Astrocyte of the spinal cord (primary cell): ENCODE data around the gene GDPGP1.

Source experiments
- DNase-seq: peaks from one replicate; pipeline ENCODE4 v3.0.0; 2011; ENCODE audit warnings: low read depth, low spot score
- H3K4me3 ChIP-seq: 2 replicates; pipeline ENCODE4 v1.5.1; 2011; ENCODE audit warnings: low read depth, mild to moderate bottlenecking, low read length, moderate library complexity
- in situ Hi-C: cut with HindIII; loops from 2 replicates; pipeline ENCODE4 v1.10.0; 2017; ENCODE audit warnings: low sequenced_read_pairs
- TF ChIP-seq, protein P1 (sequence below): IDR thresholded peaks from 2 replicates; pipeline ENCODE4 v1.5.1; 2012; ENCODE audit warnings: low read depth, mild to moderate bottlenecking, low read length, inconsistent platforms

The GDPGP1 gene

DNA sequence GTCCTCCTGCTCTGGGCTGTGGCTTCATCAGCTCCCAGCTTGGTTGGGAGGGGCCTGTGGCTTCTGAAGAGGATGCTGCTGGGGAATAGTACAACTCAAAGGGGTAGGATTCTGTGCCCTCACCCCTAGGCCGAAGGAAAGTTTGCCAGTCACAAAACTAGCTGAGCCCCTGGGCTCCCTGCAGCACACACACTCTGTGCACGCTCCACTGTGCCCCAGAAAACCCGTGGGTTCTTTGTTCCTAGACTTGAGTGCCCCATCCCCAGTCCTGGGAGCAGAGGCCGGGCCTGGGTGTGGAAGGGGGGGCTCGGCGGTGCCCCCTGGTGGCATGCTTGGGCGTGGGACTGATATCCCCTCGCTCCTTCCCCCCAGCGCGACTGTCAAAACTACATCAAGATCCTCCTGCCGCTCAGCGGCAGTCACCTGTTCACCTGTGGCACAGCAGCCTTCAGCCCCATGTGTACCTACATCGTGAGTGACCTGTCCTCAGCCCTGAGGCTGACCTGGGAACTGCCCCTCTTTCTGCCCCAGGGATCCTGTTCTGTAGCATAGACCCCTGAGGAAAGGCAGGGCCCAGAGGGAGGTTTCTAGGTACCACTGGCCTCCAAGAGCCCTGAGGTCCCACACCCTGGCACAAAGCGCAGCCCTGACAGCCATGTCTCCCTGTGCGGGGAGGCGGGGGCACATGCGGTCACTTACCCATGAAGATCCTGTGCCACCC is 14.4 kb upstream of the GDPGP1 start:
- in situ Hi-C loops = no loop called here
- H3K4me3 ChIP-seq = no peak overlapping the region
- TF ChIP-seq, protein P1, sequence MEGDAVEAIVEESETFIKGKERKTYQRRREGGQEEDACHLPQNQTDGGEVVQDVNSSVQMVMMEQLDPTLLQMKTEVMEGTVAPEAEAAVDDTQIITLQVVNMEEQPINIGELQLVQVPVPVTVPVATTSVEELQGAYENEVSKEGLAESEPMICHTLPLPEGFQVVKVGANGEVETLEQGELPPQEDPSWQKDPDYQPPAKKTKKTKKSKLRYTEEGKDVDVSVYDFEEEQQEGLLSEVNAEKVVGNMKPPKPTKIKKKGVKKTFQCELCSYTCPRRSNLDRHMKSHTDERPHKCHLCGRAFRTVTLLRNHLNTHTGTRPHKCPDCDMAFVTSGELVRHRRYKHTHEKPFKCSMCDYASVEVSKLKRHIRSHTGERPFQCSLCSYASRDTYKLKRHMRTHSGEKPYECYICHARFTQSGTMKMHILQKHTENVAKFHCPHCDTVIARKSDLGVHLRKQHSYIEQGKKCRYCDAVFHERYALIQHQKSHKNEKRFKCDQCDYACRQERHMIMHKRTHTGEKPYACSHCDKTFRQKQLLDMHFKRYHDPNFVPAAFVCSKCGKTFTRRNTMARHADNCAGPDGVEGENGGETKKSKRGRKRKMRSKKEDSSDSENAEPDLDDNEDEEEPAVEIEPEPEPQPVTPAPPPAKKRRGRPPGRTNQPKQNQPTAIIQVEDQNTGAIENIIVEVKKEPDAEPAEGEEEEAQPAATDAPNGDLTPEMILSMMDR = peak; percentile 82
- DNase-seq = no peak

GRCh38 chr15:90221246-90221900 is 12.6 kb upstream of the GDPGP1 start:
- DNase-seq = peak; percentile 74
- TF ChIP-seq, protein P1 = peak; percentile 88
- in situ Hi-C loops = no loop called here
- no peak overlapping the region for H3K4me3 ChIP-seq

GRCh38 chr15:90222547-90222946 is 11.5 kb upstream of the GDPGP1 start:
- DNase-seq = no peak
- H3K4me3 ChIP-seq = no peak overlapping the region
- TF ChIP-seq, protein P1 = no peak
- in situ Hi-C loops = no loop called here

DNA sequence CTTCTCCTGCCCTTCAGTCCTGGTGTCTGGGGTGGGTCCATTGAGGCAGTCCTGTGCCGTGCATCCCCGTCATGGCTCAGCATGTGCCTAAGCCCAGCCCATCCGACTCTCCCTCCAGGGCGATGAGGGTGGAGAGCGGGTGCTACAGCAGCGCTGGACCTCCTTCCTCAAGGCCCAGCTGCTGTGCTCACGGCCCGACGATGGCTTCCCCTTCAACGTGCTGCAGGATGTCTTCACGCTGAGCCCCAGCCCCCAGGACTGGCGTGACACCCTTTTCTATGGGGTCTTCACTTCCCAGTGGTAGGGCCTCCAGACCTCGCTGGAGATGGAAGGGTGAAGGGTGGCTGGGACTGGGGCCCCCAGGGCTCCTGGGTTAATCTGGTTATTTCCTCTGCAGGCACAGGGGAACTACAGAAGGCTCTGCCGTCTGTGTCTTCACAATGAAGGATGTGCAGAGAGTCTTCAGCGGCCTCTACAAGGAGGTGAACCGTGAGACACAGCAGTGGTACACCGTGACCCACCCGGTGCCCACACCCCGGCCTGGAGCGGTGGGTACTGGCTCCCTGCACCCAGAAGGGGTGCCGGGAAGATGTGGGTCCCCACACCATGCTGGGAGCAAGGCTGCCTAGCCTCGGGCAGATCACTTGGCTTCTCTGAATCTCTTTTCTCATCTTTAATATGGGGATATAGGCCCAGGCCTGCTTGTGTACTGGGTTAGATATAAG is 10.4 kb upstream of the GDPGP1 start:
- H3K4me3 ChIP-seq = no peak overlapping the region
- no peak for DNase-seq
- TF ChIP-seq, protein P1 = no peak
- in situ Hi-C loops = no loop called here

DNA sequence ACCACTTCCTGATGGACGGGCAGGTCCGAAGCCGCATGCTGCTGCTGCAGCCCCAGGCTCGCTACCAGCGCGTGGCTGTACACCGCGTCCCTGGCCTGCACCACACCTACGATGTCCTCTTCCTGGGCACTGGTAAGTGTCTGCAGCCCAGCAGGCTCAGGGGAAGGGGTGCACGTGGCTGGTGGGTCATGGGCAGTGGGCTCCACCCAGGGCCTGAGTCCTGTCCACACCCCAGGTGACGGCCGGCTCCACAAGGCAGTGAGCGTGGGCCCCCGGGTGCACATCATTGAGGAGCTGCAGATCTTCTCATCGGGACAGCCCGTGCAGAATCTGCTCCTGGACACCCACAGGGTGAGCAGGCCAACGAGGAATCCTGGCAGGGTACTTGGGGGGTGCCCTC is 9.0 kb upstream of the GDPGP1 start:
- no peak for DNase-seq
- TF ChIP-seq, protein P1 = no peak
- H3K4me3 ChIP-seq = no peak overlapping the region
- in situ Hi-C loops = no loop called here

GRCh38 chr15:90225504-90226234 is 8.3 kb upstream of the GDPGP1 start:
- TF ChIP-seq, protein P1 = no peak
- in situ Hi-C loops = no loop called here
- H3K4me3 ChIP-seq = no peak overlapping the region
- DNase-seq = no peak
